Activated T-cell treated with anti-CD3 and anti-CD28 coated beads, Interleukin-2, amount 50 U/mL, for 24 hours (primary cell): ENCODE data around the gene RBBP7.

Experiments
- DNase-seq: peaks from one replicate; pipeline ENCODE4 v3.0.0-alpha.2; 2020
- H3K27ac Mint-ChIP-seq: 2 replicates; pipeline ENCODE4 v1.8.0; 2020; ENCODE audit warnings: mild to moderate bottlenecking, mixed read lengths
- H3K27me3 Mint-ChIP-seq: 2 replicates; pipeline ENCODE4 v1.8.0; 2020; ENCODE audit warnings: mixed read lengths
- H3K36me3 Mint-ChIP-seq: 2 replicates; pipeline ENCODE4 v1.8.0; 2020; ENCODE audit warnings: low read depth, mixed read lengths
- H3K4me1 Mint-ChIP-seq: 2 replicates; pipeline ENCODE4 v1.8.0; 2020; ENCODE audit warnings: low read depth, mixed read lengths
- H3K4me3 Mint-ChIP-seq: 2 replicates; pipeline ENCODE4 v1.8.0; 2020; ENCODE audit warnings: mild to moderate bottlenecking, moderate library complexity, mixed read lengths
- H3K9me3 Mint-ChIP-seq: 2 replicates; pipeline ENCODE4 v1.8.0; 2020; ENCODE audit warnings: mixed read lengths

Gene RBBP7

GRCh38 chrX:16825264-16826035 is 44.7 kb downstream of the RBBP7 start:
- peak overlapping the region; percentile 77 for H3K27ac Mint-ChIP-seq
- no peak for DNase-seq

GRCh38 chrX:16822723-16823122 is 47.4 kb downstream of the RBBP7 start:
- Mint-ChIP-seq H3K9me3 (no peaks in the 10 kb centered on the region), H3K4me3 (no peak overlapping the region), H3K27ac (peak overlapping the region; percentile 92), H3K27me3 (no peaks in the 10 kb centered on the region), H3K36me3 (peaks cover 89% of the 10 kb centered on the region), H3K4me1 (peaks cover 28% of the 10 kb centered on the region)
- DNase-seq: no peak

More at GRCh38 chrX:16825264-16826035, 44.7 kb downstream of the RBBP7 start:
- peaks cover 88% of the 10 kb centered on the region for H3K36me3 Mint-ChIP-seq
- no peak overlapping the region for H3K4me3 Mint-ChIP-seq
- no peaks in the 10 kb centered on the region for H3K27me3 Mint-ChIP-seq
- H3K4me1 Mint-ChIP-seq: peaks cover 28% of the 10 kb centered on the region
- H3K9me3 Mint-ChIP-seq: no peaks in the 10 kb centered on the region

- H3K36me3 Mint-ChIP-seq: peaks cover 87% of the 10 kb centered on the region
- no peaks in the 10 kb centered on the region for H3K9me3 Mint-ChIP-seq
- no peaks in the 10 kb centered on the region for H3K27me3 Mint-ChIP-seq
- no peak overlapping the region for H3K4me3 Mint-ChIP-seq
- H3K27ac Mint-ChIP-seq: no peak overlapping the region
- DNase-seq: no peak
- H3K4me1 Mint-ChIP-seq: peaks cover 17% of the 10 kb centered on the region
These were observed 50.5 kb downstream of the RBBP7 start for GRCh38 chrX:16819634-16820033.

- Mint-ChIP-seq H3K27ac (no peak overlapping the region), H3K27me3 (no peaks in the 10 kb centered on the region), H3K4me3 (no peak overlapping the region), H3K4me1 (peaks cover 11% of the 10 kb centered on the region), H3K9me3 (no peaks in the 10 kb centered on the region), H3K36me3 (peaks cover 81% of the 10 kb centered on the region)
- no peak for DNase-seq
These were observed 55.6 kb downstream of the RBBP7 start for GRCh38 chrX:16814597-16814996.

- Mint-ChIP-seq H3K4me1 (peaks cover 34% of the 10 kb centered on the region), H3K4me3 (no peak overlapping the region), H3K27ac (no peak overlapping the region), H3K27me3 (no peaks in the 10 kb centered on the region), H3K36me3 (peaks cover 63% of the 10 kb centered on the region), H3K9me3 (no peaks in the 10 kb centered on the region)
- no peak for DNase-seq
These were observed 62.1 kb downstream of the RBBP7 start for GRCh38 chrX:16807976-16808542.

- H3K9me3 Mint-ChIP-seq: no peaks in the 10 kb centered on the region
- no peak overlapping the region for H3K4me3 Mint-ChIP-seq
- H3K4me1 Mint-ChIP-seq: peaks cover 33% of the 10 kb centered on the region
- no peaks in the 10 kb centered on the region for H3K27me3 Mint-ChIP-seq
- peaks cover 63% of the 10 kb centered on the region for H3K36me3 Mint-ChIP-seq
- H3K27ac Mint-ChIP-seq: no peak overlapping the region
- DNase-seq: no peak
These were observed 62.6 kb downstream of the RBBP7 start for GRCh38 chrX:16807548-16807947.

- H3K9me3 Mint-ChIP-seq: no peaks in the 10 kb centered on the region
- H3K27ac Mint-ChIP-seq: no peak overlapping the region
- H3K4me3 Mint-ChIP-seq: no peak overlapping the region
- H3K27me3 Mint-ChIP-seq: no peaks in the 10 kb centered on the region
- peaks cover 38% of the 10 kb centered on the region for H3K4me1 Mint-ChIP-seq
- DNase-seq: no peak
- H3K36me3 Mint-ChIP-seq: peaks cover 61% of the 10 kb centered on the region
These were observed 65.2 kb downstream of the RBBP7 start for GRCh38 chrX:16804923-16805464.

GRCh38 chrX:16797841-16798240 is 72.3 kb downstream of the RBBP7 start:
- Mint-ChIP-seq H3K4me1 (peaks cover 29% of the 10 kb centered on the region), H3K27me3 (no peaks in the 10 kb centered on the region), H3K9me3 (no peaks in the 10 kb centered on the region), H3K36me3 (peaks cover 75% of the 10 kb centered on the region), H3K27ac (no peak overlapping the region), H3K4me3 (no peak overlapping the region)
- DNase-seq: no peak

GRCh38 chrX:16797358-16797757 is 72.8 kb downstream of the RBBP7 start:
- Mint-ChIP-seq H3K4me3 (no peak overlapping the region), H3K27me3 (no peaks in the 10 kb centered on the region), H3K4me1 (peaks cover 27% of the 10 kb centered on the region), H3K36me3 (peaks cover 72% of the 10 kb centered on the region), H3K9me3 (no peaks in the 10 kb centered on the region), H3K27ac (peak overlapping the region; percentile 29)
- DNase-seq: no peak

- no peaks in the 10 kb centered on the region for H3K9me3 Mint-ChIP-seq
- H3K36me3 Mint-ChIP-seq: peaks cover 72% of the 10 kb centered on the region
- no peak overlapping the region for H3K27ac Mint-ChIP-seq
- no peaks in the 10 kb centered on the region for H3K27me3 Mint-ChIP-seq
- no peak for DNase-seq
- no peak overlapping the region for H3K4me3 Mint-ChIP-seq
- H3K4me1 Mint-ChIP-seq: peaks cover 33% of the 10 kb centered on the region
These were observed 73.9 kb downstream of the RBBP7 start for GRCh38 chrX:16796298-16796697.
